NCI-H446 (cell line): ENCODE data around the gene CERK.
A peak's percentile ranks its signal among the peaks of the same experiment; 100 is the strongest.
"Not testable (repeated sequence)": the region's sequence is repeated elsewhere in the genome, so short reads cannot be mapped to it uniquely, and the experiment has no call there.

Source experiments
- DNase-seq, 2 experiments: peaks; one replicate each; lab custom pipeline; 2025; lab: John Stamatoyannopoulos, UW

CERK gene

GRCh38 chr22:46661221-46661851 lies 76.7 kb downstream of the CERK start:
- peak; percentile 19 to 51 for DNase-seq

- peak; percentile 28 to 46 for DNase-seq
Observed at GRCh38 chr22:46660604-46661201, 77.3 kb downstream of the CERK start.

- no peak for DNase-seq
Observed at GRCh38 chr22:46659791-46660186, 78.3 kb downstream of the CERK start.

GRCh38 chr22:46659059-46659790 lies 78.8 kb downstream of the CERK start:
- DNase-seq: no peak

- no peak for DNase-seq
Observed at GRCh38 chr22:46657996-46658947, 79.8 kb downstream of the CERK start.

- no peak for DNase-seq
Observed at GRCh38 chr22:46657655-46657953, 80.4 kb downstream of the CERK start.

GRCh38 chr22:46656856-46657654 lies 81.0 kb downstream of the CERK start:
- no peak for DNase-seq

GRCh38 chr22:46655861-46656608 lies 82.0 kb downstream of the CERK start:
- no peak for DNase-seq

- DNase-seq: no peak
Observed at GRCh38 chr22:46654927-46655595, 83.0 kb downstream of the CERK start.

GRCh38 chr22:46654426-46654825 lies 83.6 kb downstream of the CERK start:
- no peak for DNase-seq

GRCh38 chr22:46653596-46653995 lies 84.5 kb downstream of the CERK start:
- no peak for DNase-seq

- no peak for DNase-seq
Observed at GRCh38 chr22:46652847-46653331, 85.2 kb downstream of the CERK start.

- no peak for DNase-seq
Observed at GRCh38 chr22:46652081-46652846, 85.8 kb downstream of the CERK start.

GRCh38 chr22:46651316-46651715 lies 86.7 kb downstream of the CERK start:
- DNase-seq: no peak

GRCh38 chr22:46650078-46650810 lies 87.8 kb downstream of the CERK start:
- DNase-seq: no peak

- peak; percentile 64 to 76 for DNase-seq
Observed at GRCh38 chr22:46649141-46650077, 88.6 kb downstream of the CERK start.

GRCh38 chr22:46648225-46648820 lies 89.7 kb downstream of the CERK start:
- not testable (repeated sequence) for DNase-seq
